ENCODE data around the gene OR6N1. TPM values are rescaled to one million over a fixed set of nuclear protein-coding genes. Genes with fewer than 3 reads are reported as not detected.

OR6N1 gene
- polyA plus RNA-seq (2013), result not detected in 2 replicates

- no peak within 1 kb of the TSS for H3K18ac ChIP-seq (ENCODE audit: low read length)
- no peak within 1 kb of the TSS for H3K23ac ChIP-seq (ENCODE audit: low read length)
- no peak within 1 kb of the TSS for H2AFZ ChIP-seq (ENCODE audit: insufficient read depth, low read length, poor library complexity)
- no peak within 1 kb of the TSS for H3K4me3 ChIP-seq (ENCODE audit: low read depth, low read length)
- H3K4ac ChIP-seq (ENCODE audit: low read depth, low read length), result no peak within 1 kb of the TSS
- H2AK5ac ChIP-seq (ENCODE audit: low read length), result no peak within 1 kb of the TSS
- no peak within 1 kb of the TSS for H2BK12ac ChIP-seq (ENCODE audit: low read length)
- H3K4me1 ChIP-seq (ENCODE audit: control insufficient read depth in 1 of 2, insufficient read depth in 2 of 2, low read length in 2 of 2), result no peaks in the 10 kb centered on the region
- no peak for DNase-seq
- no peak within 1 kb of the TSS for H4K91ac ChIP-seq (ENCODE audit: low read depth, low read length)
- H3K9me3 ChIP-seq (ENCODE audit: insufficient read depth, low read depth, low read length), result no peaks in the 10 kb centered on the region
- H3K9ac ChIP-seq (ENCODE audit: low read length), result no peak within 1 kb of the TSS
- no peak within 1 kb of the TSS for H4K12ac ChIP-seq (ENCODE audit: low read depth, low read length)
- no peaks in the 10 kb centered on the region for H3K36me3 ChIP-seq (ENCODE audit: control insufficient read depth in 1 of 2, insufficient read depth in 2 of 2, low read length in 2 of 2)
- H3K27me3 ChIP-seq (ENCODE audit: insufficient read depth, low read length), result no peaks in the 10 kb centered on the region
- WGBS (ENCODE audit: extremely low coverage, insufficient coverage, insufficient read length), result no CpG with 5 or more reads among the region's 6 CpGs
- no peak within 1 kb of the TSS for H4K8ac ChIP-seq (ENCODE audit: low read depth, low read length)
- H3K27ac ChIP-seq (ENCODE audit: low read depth, low read length), result no peak within 1 kb of the TSS
- no peak within 1 kb of the TSS for H3K4me2 ChIP-seq (ENCODE audit: low read length)
- no peaks in the 10 kb centered on the region for H3K79me1 ChIP-seq (ENCODE audit: low read length)
- no peaks in the 10 kb centered on the region for H3K79me2 ChIP-seq (ENCODE audit: control insufficient read depth, insufficient read depth, low read length, poor library complexity)
- H2BK5ac ChIP-seq (ENCODE audit: low read depth, low read length, poor library complexity), result no peak within 1 kb of the TSS
- H2BK120ac ChIP-seq (ENCODE audit: insufficient read depth, low read length, poor library complexity), result no peak within 1 kb of the TSS
- H3K14ac ChIP-seq (ENCODE audit: low read length), result no peak within 1 kb of the TSS
These were observed at the start of gene OR6N1 for GRCh38 chr1:158771950-158772866. Gene OR6N1 (minus strand): TSS chr1:158772195. CDS start chr1:158766682, 5,513 bp downstream.

GRCh38 chr1:158821723-158822122 is 49.7 kb upstream of the OR6N1 start:
- Histone ChIP-seq H3K23ac (ENCODE audit: low read length) (no peak overlapping the region), H3K9ac (ENCODE audit: low read length) (no peak overlapping the region), H2BK12ac (ENCODE audit: low read length) (no peak overlapping the region), H3K27me3 (ENCODE audit: insufficient read depth, low read length) (no peaks in the 10 kb centered on the region), H3K79me2 (ENCODE audit: control insufficient read depth, insufficient read depth, low read length, poor library complexity) (no peaks in the 10 kb centered on the region), H4K8ac (ENCODE audit: low read depth, low read length) (no peak overlapping the region), H3K79me1 (ENCODE audit: low read length) (no peaks in the 10 kb centered on the region), H3K4me1 (ENCODE audit: control insufficient read depth in 1 of 2, insufficient read depth in 2 of 2, low read length in 2 of 2) (peaks cover 0 to 2% of the 10 kb centered on the region in 2 experiments), H3K18ac (ENCODE audit: low read length) (no peak overlapping the region), H2BK120ac (ENCODE audit: insufficient read depth, low read length, poor library complexity) (no peak overlapping the region), H2AFZ (ENCODE audit: insufficient read depth, low read length, poor library complexity) (no peak overlapping the region), H3K4me2 (ENCODE audit: low read length) (no peak overlapping the region), H2AK5ac (ENCODE audit: low read length) (no peak overlapping the region), H3K27ac (ENCODE audit: low read depth, low read length) (no peak overlapping the region), H3K36me3 (ENCODE audit: control insufficient read depth in 1 of 2, insufficient read depth in 2 of 2, low read length in 2 of 2) (no peaks in the 10 kb centered on the region), H3K4ac (ENCODE audit: low read depth, low read length) (no peak overlapping the region), H3K4me3 (ENCODE audit: low read depth, low read length) (no peak overlapping the region), H4K12ac (ENCODE audit: low read depth, low read length) (no peak overlapping the region), H3K14ac (ENCODE audit: low read length) (no peak overlapping the region), H4K91ac (ENCODE audit: low read depth, low read length) (no peak overlapping the region), H3K9me3 (ENCODE audit: insufficient read depth, low read depth, low read length) (no peaks in the 10 kb centered on the region), H2BK5ac (ENCODE audit: low read depth, low read length, poor library complexity) (no peak overlapping the region)
- no peak for DNase-seq
- no CpG with 5 or more reads among the region's 1 CpG for WGBS (ENCODE audit: extremely low coverage, insufficient coverage, insufficient read length)

- Histone ChIP-seq H3K4ac (ENCODE audit: low read depth, low read length) (no peak overlapping the region), H3K79me1 (ENCODE audit: low read length) (no peaks in the 10 kb centered on the region), H4K91ac (ENCODE audit: low read depth, low read length) (no peak overlapping the region), H2BK120ac (ENCODE audit: insufficient read depth, low read length, poor library complexity) (no peak overlapping the region), H3K4me1 (ENCODE audit: control insufficient read depth in 1 of 2, insufficient read depth in 2 of 2, low read length in 2 of 2) (peaks cover 0 to 2% of the 10 kb centered on the region in 2 experiments), H3K23ac (ENCODE audit: low read length) (no peak overlapping the region), H3K9ac (ENCODE audit: low read length) (no peak overlapping the region), H4K8ac (ENCODE audit: low read depth, low read length) (no peak overlapping the region), H3K36me3 (ENCODE audit: control insufficient read depth in 1 of 2, insufficient read depth in 2 of 2, low read length in 2 of 2) (no peaks in the 10 kb centered on the region), H3K27ac (ENCODE audit: low read depth, low read length) (no peak overlapping the region), H2AK5ac (ENCODE audit: low read length) (no peak overlapping the region), H3K18ac (ENCODE audit: low read length) (no peak overlapping the region), H2AFZ (ENCODE audit: insufficient read depth, low read length, poor library complexity) (no peak overlapping the region), H3K27me3 (ENCODE audit: insufficient read depth, low read length) (no peaks in the 10 kb centered on the region), H3K14ac (ENCODE audit: low read length) (no peak overlapping the region), H4K12ac (ENCODE audit: low read depth, low read length) (no peak overlapping the region), H3K79me2 (ENCODE audit: control insufficient read depth, insufficient read depth, low read length, poor library complexity) (no peaks in the 10 kb centered on the region), H3K4me2 (ENCODE audit: low read length) (no peak overlapping the region), H3K9me3 (ENCODE audit: insufficient read depth, low read depth, low read length) (no peaks in the 10 kb centered on the region), H3K4me3 (ENCODE audit: low read depth, low read length) (no peak overlapping the region), H2BK12ac (ENCODE audit: low read length) (no peak overlapping the region), H2BK5ac (ENCODE audit: low read depth, low read length, poor library complexity) (no peak overlapping the region)
- no CpG with 5 or more reads among the region's 7 CpGs for WGBS (ENCODE audit: extremely low coverage, insufficient coverage, insufficient read length)
- DNase-seq, result peak in 1 of 2 donors; percentile 63
These were observed 47.8 kb upstream of the OR6N1 start for GRCh38 chr1:158819461-158820443.

GRCh38 chr1:158818975-158819431 is 47.0 kb upstream of the OR6N1 start:
- H3K9me3 ChIP-seq (ENCODE audit: insufficient read depth, low read depth, low read length), result no peaks in the 10 kb centered on the region
- no peak overlapping the region for H3K18ac ChIP-seq (ENCODE audit: low read length)
- no peak overlapping the region for H2BK120ac ChIP-seq (ENCODE audit: insufficient read depth, low read length, poor library complexity)
- no peak overlapping the region for H2AFZ ChIP-seq (ENCODE audit: insufficient read depth, low read length, poor library complexity)
- no peak overlapping the region for H4K12ac ChIP-seq (ENCODE audit: low read depth, low read length)
- H3K79me1 ChIP-seq (ENCODE audit: low read length), result no peaks in the 10 kb centered on the region
- H3K9ac ChIP-seq (ENCODE audit: low read length), result no peak overlapping the region
- H3K79me2 ChIP-seq (ENCODE audit: control insufficient read depth, insufficient read depth, low read length, poor library complexity), result no peaks in the 10 kb centered on the region
- no peak overlapping the region for H4K8ac ChIP-seq (ENCODE audit: low read depth, low read length)
- H3K23ac ChIP-seq (ENCODE audit: low read length), result no peak overlapping the region
- H3K27ac ChIP-seq (ENCODE audit: low read depth, low read length), result no peak overlapping the region
- H3K4me3 ChIP-seq (ENCODE audit: low read depth, low read length), result no peak overlapping the region
- H3K36me3 ChIP-seq (ENCODE audit: control insufficient read depth in 1 of 2, insufficient read depth in 2 of 2, low read length in 2 of 2), result no peaks in the 10 kb centered on the region
- H4K91ac ChIP-seq (ENCODE audit: low read depth, low read length), result no peak overlapping the region
- H3K27me3 ChIP-seq (ENCODE audit: insufficient read depth, low read length), result no peaks in the 10 kb centered on the region
- no peak overlapping the region for H2AK5ac ChIP-seq (ENCODE audit: low read length)
- DNase-seq, result no peak
- WGBS (ENCODE audit: extremely low coverage, insufficient coverage, insufficient read length), result no CpG with 5 or more reads among the region's 1 CpG
- no peak overlapping the region for H2BK5ac ChIP-seq (ENCODE audit: low read depth, low read length, poor library complexity)
- no peak overlapping the region for H3K14ac ChIP-seq (ENCODE audit: low read length)
- H2BK12ac ChIP-seq (ENCODE audit: low read length), result peak overlapping the region; percentile 71
- H3K4me1 ChIP-seq (ENCODE audit: control insufficient read depth in 1 of 2, insufficient read depth in 2 of 2, low read length in 2 of 2), result peaks cover 0 to 2% of the 10 kb centered on the region in 2 experiments
- no peak overlapping the region for H3K4me2 ChIP-seq (ENCODE audit: low read length)
- H3K4ac ChIP-seq (ENCODE audit: low read depth, low read length), result no peak overlapping the region

All from trophoblast cell (in vitro differentiated cells and primary cell).